Stimulated activated CD8-positive, alpha-beta memory T cell treated with anti-CD3 and anti-CD28 coated beads, Interleukin-4, amount 100 ng/mL, for 4 hours (primary cell): Measurements from ENCODE around the gene MAP3K9.

Experiments used
- DNase-seq, 2 donors: peaks; one replicate each; pipeline ENCODE4 v3.0.0-alpha.2; 2020; ENCODE audit warnings: low read depth in 2 of 2, low spot score in 1 of 2

MAP3K9 gene

DNA sequence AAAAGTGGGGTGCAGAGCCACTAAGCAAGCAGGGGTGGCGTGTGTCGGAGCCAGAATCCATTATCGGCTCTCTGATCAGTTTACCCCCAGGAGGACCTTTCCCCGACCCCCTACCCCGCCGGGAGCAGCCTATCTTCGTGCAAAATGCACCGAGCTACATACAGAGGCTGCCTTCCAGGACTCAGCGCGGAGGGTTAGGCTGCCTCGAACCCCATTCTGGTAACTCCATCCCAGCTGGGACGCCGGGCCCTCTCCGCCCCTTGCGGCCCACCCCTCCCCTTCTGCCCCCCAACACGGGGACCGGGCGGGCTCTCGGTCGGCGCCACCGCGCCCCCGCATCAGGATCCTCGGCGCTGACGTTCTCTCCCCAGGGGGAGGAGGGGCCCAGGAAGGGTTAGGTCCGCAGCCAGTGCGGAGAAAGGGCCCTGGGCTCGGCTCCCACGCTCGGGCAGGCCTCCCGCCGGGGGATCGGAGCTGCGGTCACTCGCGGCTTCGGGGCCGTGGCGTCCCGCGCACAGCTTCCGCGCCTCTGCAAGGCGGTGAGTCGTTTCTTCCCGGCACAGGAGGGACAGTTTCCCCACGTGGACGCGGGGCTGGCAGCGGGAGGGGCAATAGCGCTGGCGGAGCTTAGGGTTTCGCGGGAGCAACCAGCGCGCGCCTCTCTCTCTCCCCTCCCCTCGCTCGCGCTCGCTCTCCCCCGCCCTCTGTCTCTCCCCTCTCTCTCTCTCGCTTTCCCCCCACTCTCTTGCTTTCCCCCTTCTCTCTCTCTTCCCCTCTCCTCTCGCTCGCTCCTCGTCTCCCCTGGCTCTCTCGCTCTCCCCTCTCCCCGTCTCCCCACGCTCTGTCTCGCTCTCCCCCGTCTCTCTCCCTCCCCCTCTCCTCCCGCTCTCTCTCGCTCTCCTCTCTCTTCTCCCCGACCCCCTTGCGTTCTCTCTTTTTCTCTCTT, 12.5 kb upstream of the MAP3K9 start:
- peak; percentile 27 to 29 for DNase-seq

DNA sequence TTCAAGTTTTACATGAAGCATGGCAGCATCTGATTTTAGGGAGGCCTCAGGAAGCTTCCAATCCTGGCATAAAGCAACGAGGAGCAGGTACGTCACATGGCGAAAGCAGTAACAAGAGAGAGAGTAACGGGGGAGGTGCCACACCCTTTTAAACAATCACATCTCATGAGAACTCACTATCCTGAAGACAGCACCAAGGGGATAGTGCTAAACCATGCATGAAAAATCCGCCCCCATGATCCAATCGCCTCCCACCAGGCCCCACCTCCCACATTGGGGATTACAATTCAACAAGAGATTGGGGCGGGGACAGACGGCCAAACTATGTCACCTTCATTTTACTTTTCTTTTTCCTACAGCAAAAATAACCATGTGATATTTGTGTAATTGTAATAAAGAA, 7.2 kb upstream of the MAP3K9 start:
- DNase-seq, result no peak

DNA sequence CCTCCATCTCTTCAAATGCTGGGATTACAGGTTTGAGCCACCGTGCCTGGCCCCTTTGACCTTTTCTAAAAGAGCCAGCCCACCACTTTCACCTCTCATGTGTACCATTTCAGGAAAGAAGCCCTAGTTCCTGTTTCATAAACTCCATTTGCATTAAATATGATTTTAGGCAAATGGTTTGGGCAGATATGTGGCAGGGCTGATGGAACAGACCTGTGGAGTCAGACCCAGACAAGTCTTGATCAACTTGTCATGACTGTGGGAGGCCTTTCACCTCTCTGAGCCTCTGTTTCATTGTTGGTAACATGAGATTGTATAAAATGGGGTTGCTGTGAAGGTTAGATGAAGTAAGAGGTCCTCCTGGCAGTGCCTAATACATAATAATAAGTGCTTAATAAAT, 5.2 kb upstream of the MAP3K9 start:
- no peak for DNase-seq

DNA sequence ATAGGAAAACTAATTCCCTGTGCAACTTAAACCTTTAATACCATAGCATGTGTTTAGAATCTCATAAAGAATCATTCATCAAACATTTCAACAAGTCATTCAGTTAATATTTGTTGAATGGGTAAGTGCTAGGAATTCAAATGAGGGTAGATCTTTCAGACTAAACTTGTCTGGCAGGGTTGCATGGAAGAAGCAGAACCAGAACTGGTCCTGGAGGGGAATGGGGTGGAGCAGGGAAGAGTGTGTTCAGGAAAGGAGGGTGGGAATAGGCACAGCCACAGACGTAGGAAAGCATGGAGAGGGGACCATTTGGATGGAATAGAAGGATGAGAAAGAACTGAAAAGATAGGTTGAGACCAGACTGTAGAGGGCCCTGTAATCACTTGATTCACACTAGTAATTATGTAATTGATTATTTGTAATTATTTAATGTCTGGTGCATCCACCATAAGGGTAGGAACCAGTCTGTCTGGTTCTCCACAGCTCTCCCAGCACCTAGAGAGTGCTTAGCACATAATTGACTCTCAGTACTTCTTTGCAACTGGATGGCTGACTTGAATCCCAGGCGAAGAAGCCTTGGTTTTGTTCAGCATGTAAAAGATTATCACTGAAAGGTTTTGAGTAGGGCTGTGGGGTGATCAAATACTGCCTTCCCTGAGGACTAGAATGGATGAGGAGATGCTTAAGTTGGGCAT, 3.0 kb upstream of the MAP3K9 start:
- DNase-seq, result no peak

GRCh38 chr14:70811578-70811977, 2.3 kb upstream of the MAP3K9 start:
- DNase-seq, result no peak

- no peak for DNase-seq
These were observed 1.7 kb upstream of the MAP3K9 start for GRCh38 chr14:70811050-70811449.

GRCh38 chr14:70810621-70811020, 1.3 kb upstream of the MAP3K9 start:
- DNase-seq, result no peak

DNA sequence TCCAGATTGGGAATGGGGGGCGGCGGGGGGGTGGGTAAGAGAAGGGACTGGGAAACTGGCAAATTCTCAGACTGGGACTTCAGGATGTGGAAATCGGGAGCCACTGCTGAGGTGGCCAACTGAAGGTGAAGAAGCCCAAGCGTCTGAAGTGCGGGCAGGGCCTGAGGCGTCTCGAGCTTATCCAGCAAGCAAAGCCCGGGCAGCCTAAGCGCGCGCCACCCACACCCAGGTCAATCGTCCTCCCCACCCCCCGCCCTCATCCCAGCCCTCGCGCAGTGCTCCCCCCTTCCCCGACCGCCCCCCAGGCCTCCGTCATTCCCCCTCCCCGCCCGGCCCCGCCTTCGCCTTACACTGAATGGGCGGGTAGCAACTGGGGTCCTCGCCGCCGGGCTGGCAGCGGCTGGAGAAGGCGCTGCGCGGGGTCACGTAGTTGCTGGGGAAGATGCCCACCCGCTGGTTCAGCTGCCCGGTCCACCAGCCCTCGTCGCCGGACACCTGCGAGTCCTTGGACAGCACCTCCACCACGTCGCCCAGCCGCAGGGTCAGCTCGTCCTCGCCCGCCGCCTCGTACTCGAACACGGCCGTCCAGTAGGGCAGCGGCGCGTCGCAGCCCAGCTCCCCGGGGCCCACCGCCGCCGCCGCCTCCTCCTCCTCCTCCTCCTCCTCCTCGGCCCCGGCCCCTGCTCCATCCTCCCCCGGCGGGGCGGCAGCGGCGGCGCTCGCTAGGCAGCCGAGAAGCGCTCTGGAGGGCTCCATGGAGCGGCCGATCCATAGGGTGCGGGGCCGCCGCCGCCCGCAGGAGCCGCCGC, 693 bp downstream of the MAP3K9 start:
- DNase-seq, result no peak

DNA sequence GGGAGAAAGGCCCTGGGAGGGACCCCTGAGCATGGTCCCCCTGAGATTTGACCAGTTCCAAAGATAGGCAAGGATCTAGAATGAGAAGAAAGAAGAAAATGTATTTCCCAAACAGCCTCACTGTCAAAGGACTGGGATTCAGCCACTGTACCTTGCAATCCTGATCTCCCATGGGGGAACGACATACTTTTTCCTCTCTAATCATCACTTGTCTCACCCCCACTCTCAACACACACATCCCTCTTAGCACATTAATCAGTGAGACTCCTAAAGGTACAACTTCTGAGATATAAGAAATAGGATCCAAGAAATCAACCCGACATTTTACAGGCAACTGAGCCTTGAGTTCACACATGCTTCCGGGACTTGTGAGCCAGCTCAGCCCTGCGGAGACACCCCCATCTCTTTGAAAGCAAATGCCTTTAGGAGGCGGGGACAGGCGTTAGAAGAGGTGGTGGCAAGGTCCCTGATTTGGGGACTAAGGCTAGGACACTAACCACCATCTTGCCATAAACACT, 1.4 kb downstream of the MAP3K9 start:
- DNase-seq, result no peak

DNA sequence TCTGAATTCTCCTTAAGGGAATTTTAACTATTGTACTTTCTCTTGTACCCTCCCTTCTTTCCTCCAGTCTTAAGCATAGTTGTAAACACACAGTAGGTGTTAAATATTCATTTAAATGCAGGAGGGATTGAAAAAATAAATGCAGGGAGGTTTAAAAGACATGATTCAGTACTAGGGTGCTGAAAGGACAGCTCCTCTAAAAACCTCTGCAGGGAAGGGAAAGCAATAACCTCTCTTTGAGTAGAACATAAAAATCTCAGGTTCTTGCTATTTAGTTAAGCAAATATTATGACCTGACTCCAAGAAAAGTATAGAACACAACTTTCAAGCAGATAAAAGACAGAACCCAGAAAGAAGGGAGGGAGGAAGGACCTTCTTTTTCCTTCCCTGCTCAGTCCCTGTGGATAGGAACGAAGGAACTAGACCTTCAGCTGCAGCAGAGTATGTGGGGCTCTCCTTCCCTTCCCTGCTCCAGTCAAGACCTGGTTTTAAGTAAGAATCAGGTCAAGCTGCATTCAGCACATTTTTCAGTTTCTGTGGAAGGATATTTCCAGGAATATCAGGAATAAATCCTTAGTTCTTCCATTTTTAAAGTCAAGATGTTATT, 4.7 kb downstream of the MAP3K9 start:
- DNase-seq, result no peak

DNA sequence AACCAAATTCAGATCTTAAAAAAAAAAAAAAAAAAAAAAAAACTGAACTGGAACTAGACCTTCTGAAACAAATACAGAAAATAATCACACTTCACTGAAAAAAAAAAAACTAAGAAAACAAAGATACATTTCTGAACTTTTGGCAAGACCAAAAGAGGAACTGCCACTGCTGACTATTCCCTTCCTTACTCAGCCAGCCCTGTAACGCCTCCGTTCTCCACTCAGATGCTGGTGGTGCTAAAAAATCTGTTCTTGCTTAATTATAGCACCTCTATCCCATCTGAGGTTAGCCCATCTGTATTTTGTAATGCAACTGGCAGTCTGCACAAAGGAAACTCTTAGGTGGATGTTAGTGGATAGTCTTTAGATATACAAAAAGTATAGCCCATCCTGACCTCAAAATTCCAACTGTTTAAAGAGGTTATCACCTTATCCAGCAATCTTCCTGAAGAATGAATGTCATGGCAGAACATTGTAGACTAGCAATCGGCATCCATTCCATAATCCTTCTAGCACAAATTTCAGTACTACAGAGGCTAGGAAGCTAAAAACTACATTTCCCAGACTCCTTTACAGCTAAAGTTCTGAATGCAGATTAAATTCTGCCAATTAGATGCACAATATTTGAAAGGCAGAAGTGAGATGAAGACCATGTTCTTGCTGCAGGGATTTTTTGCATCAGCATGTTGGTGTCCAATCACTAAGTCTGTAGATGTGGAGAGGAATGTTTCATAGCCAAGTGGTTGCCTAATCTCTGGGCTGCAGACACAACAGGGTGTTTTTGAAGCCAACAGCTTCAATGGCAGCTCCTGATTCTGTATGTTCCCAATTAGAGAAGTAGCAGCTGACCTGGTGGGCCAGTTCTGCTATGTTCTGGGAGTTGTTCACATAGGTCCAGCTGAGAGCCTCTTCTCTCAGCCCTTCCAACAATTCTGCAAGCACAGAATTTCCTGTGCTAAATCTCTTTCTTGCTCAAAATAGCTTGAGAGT, 5.7 kb downstream of the MAP3K9 start:
- no peak for DNase-seq

- no peak for DNase-seq
These were observed 6.9 kb downstream of the MAP3K9 start for GRCh38 chr14:70802379-70802778.

DNA sequence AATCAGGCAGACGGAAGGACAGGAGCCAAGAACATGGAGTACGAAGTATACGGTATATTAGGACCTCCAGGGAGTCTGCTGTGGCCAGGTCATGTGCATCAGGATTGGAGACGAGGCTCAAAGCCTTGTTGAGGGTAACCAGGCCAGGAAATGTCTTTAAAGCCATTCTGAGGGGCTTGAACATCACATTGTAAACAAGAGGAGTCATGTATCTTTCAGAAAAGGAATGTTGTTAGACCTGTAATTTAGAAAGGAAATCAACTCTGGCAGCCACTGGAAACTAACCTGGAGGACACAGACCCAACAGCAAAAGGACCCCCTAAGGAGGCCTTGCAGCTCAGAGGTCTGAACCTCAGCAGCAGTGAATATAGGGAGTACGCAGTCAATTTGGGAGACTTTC, 7.5 kb downstream of the MAP3K9 start:
- DNase-seq, result no peak

GRCh38 chr14:70796551-70796950, 12.8 kb downstream of the MAP3K9 start:
- no peak for DNase-seq

GRCh38 chr14:70794294-70794693, 15.0 kb downstream of the MAP3K9 start:
- no peak for DNase-seq

DNA sequence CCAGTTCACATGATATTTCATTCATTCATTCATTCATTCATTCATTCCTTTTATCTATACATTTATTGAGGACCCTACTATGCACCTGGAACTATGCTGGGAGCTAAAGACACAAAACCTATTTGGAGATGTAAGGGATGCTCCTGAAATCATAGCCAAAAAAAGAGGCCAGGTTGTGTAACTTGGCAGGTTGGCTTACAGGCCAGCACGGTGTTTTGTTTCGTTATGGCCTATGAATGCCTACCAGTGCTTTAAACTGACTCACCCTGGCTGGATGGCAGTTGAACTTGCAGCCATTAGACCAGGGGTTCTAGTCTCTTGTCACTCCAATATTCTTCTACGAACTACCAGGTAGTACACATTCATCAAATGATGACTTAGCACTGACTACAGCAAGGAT, 15.7 kb downstream of the MAP3K9 start:
- no peak for DNase-seq

- no peak for DNase-seq
These were observed 16.4 kb downstream of the MAP3K9 start for GRCh38 chr14:70792939-70793338.

GRCh38 chr14:70791971-70792370, 17.3 kb downstream of the MAP3K9 start:
- no peak for DNase-seq

DNA sequence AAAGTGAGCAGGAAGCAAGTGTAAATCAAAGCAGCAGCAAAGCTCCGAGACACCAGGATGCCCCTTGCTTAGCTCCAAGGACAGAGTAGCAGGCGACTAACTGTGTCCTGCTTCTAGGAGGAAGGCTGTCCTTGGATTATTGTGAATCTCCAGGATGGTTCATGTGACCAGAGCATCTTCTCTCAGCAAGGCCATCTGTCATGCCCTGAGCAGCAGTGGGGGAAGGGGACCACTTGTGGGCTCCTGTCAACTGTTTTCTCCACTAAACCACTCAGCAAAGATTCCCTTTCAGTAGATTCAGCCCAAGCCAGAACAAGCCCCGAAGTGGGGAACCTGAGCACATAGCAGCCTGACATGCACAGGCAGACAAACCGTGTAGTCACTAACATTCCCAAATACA, 19.4 kb downstream of the MAP3K9 start:
- DNase-seq, result no peak

DNA sequence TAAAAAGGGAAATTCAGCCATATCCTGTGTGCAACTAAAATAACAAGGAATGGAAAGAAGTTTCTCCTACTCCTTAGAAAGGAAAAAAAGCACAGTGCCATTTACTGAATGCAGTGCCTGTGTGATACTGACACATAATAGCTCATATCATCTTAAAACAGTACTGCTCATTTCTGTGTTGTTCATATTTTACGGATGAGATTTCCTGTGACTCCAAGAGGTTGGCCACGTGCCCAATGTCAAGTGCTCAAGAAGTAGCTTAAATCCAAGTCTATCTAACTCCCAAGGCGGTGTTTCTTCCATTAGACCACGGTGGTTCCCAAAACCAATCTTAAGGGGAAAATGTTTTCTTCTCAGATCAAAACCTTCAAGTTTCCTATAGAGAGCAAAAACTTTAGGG, 20.0 kb downstream of the MAP3K9 start:
- DNase-seq, result no peak
